Measurements from ENCODE around the gene HBA2. TPM values are rescaled to one million over a fixed set of nuclear protein-coding genes. Genes with fewer than 3 reads are reported as not detected.

HBA2 gene
- total RNA-seq, 3 donors from 2014 or later (not counting 1 experiment from before 2014, with no cell fraction given): 3.2 to 9.9 TPM; not detected in 1

- DNase-seq: no peak
- 96% methylated on average over 7 of the region's 8 CpGs for WGBS (ENCODE audit: insufficient coverage)
- no peak for ATAC-seq
- no peak for TF ChIP-seq CTCF (IDR thresholded peaks at IDR 0.05)
- intact Hi-C loops (cut with micrococcal nuclease): no loop called here
- no peaks in the 10 kb centered on the region for H3K27me3 Mint-ChIP-seq (ENCODE audit: low read depth in 2 of 2)
- H3K4me1 Mint-ChIP-seq: peaks cover 0 to 5% of the 10 kb centered on the region in 2 donors
- H3K9me3 Mint-ChIP-seq: no peaks in the 10 kb centered on the region
- Histone ChIP-seq H3K27me3 (ENCODE audit: control insufficient read depth, insufficient read depth, low read length) (no peaks in the 10 kb centered on the region), H3K4me3 (ENCODE audit: low read length) (no peak overlapping the region), H3K36me3 (ENCODE audit: control insufficient read depth, insufficient read depth, low read length) (peaks cover 38% of the 10 kb centered on the region), H3K9me3 (ENCODE audit: control insufficient read depth, insufficient read depth, low read length) (no peaks in the 10 kb centered on the region), H3K27ac (ENCODE audit: low read length) (no peak overlapping the region), H3K4me1 (ENCODE audit: control insufficient read depth, insufficient read depth, low read length) (no peaks in the 10 kb centered on the region)
- no peak overlapping the region for H3K27ac Mint-ChIP-seq
- no peaks in the 10 kb centered on the region for H3K36me3 Mint-ChIP-seq
- no peak overlapping the region for H3K4me3 Mint-ChIP-seq
Measured at GRCh38 chr16:187330-187729, 14.7 kb downstream of the HBA2 start.

GRCh38 chr16:188674-189073 is 16.0 kb downstream of the HBA2 start:
- peak; percentile 17 for TF ChIP-seq CTCF (IDR thresholded peaks at IDR 0.05)
- no peak overlapping the region for H3K27ac ChIP-seq (ENCODE audit: low read length)
- peaks cover 46% of the 10 kb centered on the region for H3K36me3 ChIP-seq (ENCODE audit: control insufficient read depth, insufficient read depth, low read length)
- H3K27me3 ChIP-seq (ENCODE audit: control insufficient read depth, insufficient read depth, low read length): no peaks in the 10 kb centered on the region
- H3K9me3 Mint-ChIP-seq: no peaks in the 10 kb centered on the region
- no peaks in the 10 kb centered on the region for H3K27me3 Mint-ChIP-seq (ENCODE audit: low read depth in 2 of 2)
- DNase-seq: peak in 1 of 2 donors; percentile 56
- intact Hi-C loops (cut with micrococcal nuclease): no loop called here
- WGBS (ENCODE audit: insufficient coverage): 63% methylated on average over 8 of the region's 8 CpGs
- peaks cover 0 to 5% of the 10 kb centered on the region in 2 donors for H3K4me1 Mint-ChIP-seq
- no peaks in the 10 kb centered on the region for H3K9me3 ChIP-seq (ENCODE audit: control insufficient read depth, insufficient read depth, low read length)
- no peak overlapping the region for H3K4me3 Mint-ChIP-seq
- H3K27ac Mint-ChIP-seq: peak overlapping the region; percentile 49 to 59
- H3K4me1 ChIP-seq (ENCODE audit: control insufficient read depth, insufficient read depth, low read length): no peaks in the 10 kb centered on the region
- no peak overlapping the region for H3K4me3 ChIP-seq (ENCODE audit: low read length)
- peak in 2 of 3 donors; percentile 57 to 67 for ATAC-seq
- no peaks in the 10 kb centered on the region for H3K36me3 Mint-ChIP-seq

GRCh38 chr16:189604-190186 is 17.0 kb downstream of the HBA2 start:
- no peak overlapping the region for H3K4me3 Mint-ChIP-seq
- H3K27ac ChIP-seq (ENCODE audit: low read length): no peak overlapping the region
- no peaks in the 10 kb centered on the region for H3K4me1 ChIP-seq (ENCODE audit: control insufficient read depth, insufficient read depth, low read length)
- no peak for DNase-seq
- no peaks in the 10 kb centered on the region for H3K27me3 Mint-ChIP-seq (ENCODE audit: low read depth in 2 of 2)
- H3K27ac Mint-ChIP-seq: peak overlapping the region; percentile 49 to 59
- no peaks in the 10 kb centered on the region for H3K27me3 ChIP-seq (ENCODE audit: control insufficient read depth, insufficient read depth, low read length)
- no peak overlapping the region for H3K4me3 ChIP-seq (ENCODE audit: low read length)
- 97% methylated on average over 34 of the region's 34 CpGs for WGBS (ENCODE audit: insufficient coverage)
- peaks cover 55% of the 10 kb centered on the region for H3K36me3 ChIP-seq (ENCODE audit: control insufficient read depth, insufficient read depth, low read length)
- H3K36me3 Mint-ChIP-seq: no peaks in the 10 kb centered on the region
- no peaks in the 10 kb centered on the region for H3K9me3 Mint-ChIP-seq
- peaks cover 0 to 5% of the 10 kb centered on the region in 2 donors for H3K4me1 Mint-ChIP-seq
- intact Hi-C loops (cut with micrococcal nuclease): no loop called here
- ATAC-seq: no peak
- no peaks in the 10 kb centered on the region for H3K9me3 ChIP-seq (ENCODE audit: control insufficient read depth, insufficient read depth, low read length)
- TF ChIP-seq CTCF (IDR thresholded peaks at IDR 0.05): no peak

- no peaks in the 10 kb centered on the region for H3K36me3 Mint-ChIP-seq
- no peaks in the 10 kb centered on the region for H3K27me3 Mint-ChIP-seq (ENCODE audit: low read depth in 2 of 2)
- intact Hi-C loops (cut with micrococcal nuclease): no loop called here
- TF ChIP-seq CTCF (IDR thresholded peaks at IDR 0.05): no peak
- 92% methylated on average over 4 of the region's 4 CpGs for WGBS (ENCODE audit: insufficient coverage)
- DNase-seq (no peak), ATAC-seq (no peak)
- peak overlapping the region; percentile 11 to 27 for H3K27ac Mint-ChIP-seq
- H3K4me1 ChIP-seq (ENCODE audit: control insufficient read depth, insufficient read depth, low read length): no peaks in the 10 kb centered on the region
- no peaks in the 10 kb centered on the region for H3K9me3 ChIP-seq (ENCODE audit: control insufficient read depth, insufficient read depth, low read length)
- H3K4me3 Mint-ChIP-seq: no peak overlapping the region
- H3K36me3 ChIP-seq (ENCODE audit: control insufficient read depth, insufficient read depth, low read length): peaks cover 65% of the 10 kb centered on the region
- no peaks in the 10 kb centered on the region for H3K9me3 Mint-ChIP-seq
- no peaks in the 10 kb centered on the region for H3K27me3 ChIP-seq (ENCODE audit: control insufficient read depth, insufficient read depth, low read length)
- peaks cover 0 to 5% of the 10 kb centered on the region in 2 donors for H3K4me1 Mint-ChIP-seq
- H3K27ac ChIP-seq (ENCODE audit: low read length): no peak overlapping the region
- H3K4me3 ChIP-seq (ENCODE audit: low read length): no peak overlapping the region
Measured at GRCh38 chr16:191831-192230, 19.2 kb downstream of the HBA2 start.
